GM18951 (cell line): ENCODE results near the gene SMPD2.

Experiments used
- POLR2A ChIP-seq: IDR thresholded peaks from 4 replicates; pipeline ENCODE4 v1.6.1; 2011; ENCODE audit warnings: mild to moderate bottlenecking; ENCODE audit not compliant: insufficient read length, insufficient read depth; ENCODE audit errors: extremely low read depth
- in situ Hi-C: fragments of 300-500 bp; cut with MboI; formaldehyde crosslinking; loops from one replicate; pipeline ENCODE4 v1.12.0; 2022; ENCODE audit warnings: low sequenced_read_pairs, mixed read lengths, inconsistent platforms; ENCODE audit not compliant: unreplicated experiment

Gene SMPD2

GRCh38 chr6:109436041-109436440 is 4.5 kb upstream of the SMPD2 start:
- in situ Hi-C loops = no loop called here
- no peak for TF ChIP-seq POLR2A

- in situ Hi-C loops = no loop called here
- peak; percentile 15 for TF ChIP-seq POLR2A
These were observed 719 bp downstream of the SMPD2 start for GRCh38 chr6:109441069-109441816.

- no peak for TF ChIP-seq POLR2A
- in situ Hi-C loops = no loop called here
These were observed 1.9 kb downstream of the SMPD2 start for GRCh38 chr6:109442393-109442924.

GRCh38 chr6:109443425-109443950 is 3.0 kb downstream of the SMPD2 start:
- in situ Hi-C loops = no loop called here
- TF ChIP-seq POLR2A = no peak

GRCh38 chr6:109445382-109445781 is 4.9 kb downstream of the SMPD2 start:
- no peak for TF ChIP-seq POLR2A
- in situ Hi-C loops = no loop called here

GRCh38 chr6:109446072-109446471 is 5.5 kb downstream of the SMPD2 start:
- no peak for TF ChIP-seq POLR2A
- in situ Hi-C loops = no loop called here

- TF ChIP-seq POLR2A = no peak
- in situ Hi-C loops = no loop called here
These were observed 6.0 kb downstream of the SMPD2 start for GRCh38 chr6:109446541-109446940.

- in situ Hi-C loops = no loop called here
- TF ChIP-seq POLR2A = no peak
These were observed 6.6 kb downstream of the SMPD2 start for GRCh38 chr6:109447087-109447486.

GRCh38 chr6:109447878-109448555 is 7.5 kb downstream of the SMPD2 start:
- in situ Hi-C loops = no loop called here

GRCh38 chr6:109448615-109449014 is 8.1 kb downstream of the SMPD2 start:
- peak; percentile 13 for TF ChIP-seq POLR2A
- in situ Hi-C loops = no loop called here

More at GRCh38 chr6:109447878-109448555, 7.5 kb downstream of the SMPD2 start:
- no peak for TF ChIP-seq POLR2A

- in situ Hi-C loops = no loop called here
- no peak for TF ChIP-seq POLR2A
These were observed 8.7 kb downstream of the SMPD2 start for GRCh38 chr6:109449064-109449794.

GRCh38 chr6:109449795-109450673 is 9.5 kb downstream of the SMPD2 start:
- in situ Hi-C loops = no loop called here
- TF ChIP-seq POLR2A = no peak
